Neural cell (in vitro differentiated cells): ENCODE results near the gene BEND7. TPM values are rescaled to one million over a fixed set of nuclear protein-coding genes. Genes with fewer than 3 reads are reported as not detected.

Source experiments
- H2AFZ ChIP-seq: fragments of 200-600, 300-800 bp; sonication (generic), shearing (Covaris generic); 2 replicates; pipeline ENCODE4 v1.6.0; 2014; ENCODE audit warnings: low read depth, mild to moderate bottlenecking, antibody characterized with exemption, low read length, moderate library complexity
- H3F3A ChIP-seq: fragments of 200-600 bp; shearing (Covaris generic); 2 replicates; pipeline ENCODE4 v1.6.1; 2016; ENCODE audit warnings: mild to moderate bottlenecking, moderate library complexity, mixed read lengths, antibody characterized with exemption, low read length; ENCODE audit not compliant: insufficient read depth, poor library complexity, severe bottlenecking
- H3K27ac ChIP-seq: fragments of 200-600, 300-800 bp; sonication (generic), shearing (Covaris generic); 2 replicates; pipeline ENCODE4 v1.5.1; 2014; ENCODE audit warnings: mild to moderate bottlenecking, low read length, moderate library complexity
- H3K27me3 ChIP-seq: fragments of 300-800, 200-600 bp; sonication (generic), shearing (Covaris generic); 2 replicates; pipeline ENCODE4 v1.6.0; 2014; ENCODE audit warnings: mild to moderate bottlenecking, low read depth, low read length, moderate library complexity; ENCODE audit not compliant: insufficient read depth
- H3K36me3 ChIP-seq: fragments of 300-800, 200-600 bp; sonication (generic), shearing (Covaris generic); 2 replicates; pipeline ENCODE4 v1.5.1; 2014; ENCODE audit warnings: mild to moderate bottlenecking, antibody characterized with exemption, low read length, moderate library complexity; ENCODE audit not compliant: insufficient read depth
- H3K4me2 ChIP-seq: fragments of 300-800, 200-600 bp; sonication (generic), shearing (Covaris generic); 2 replicates; pipeline ENCODE4 v1.6.0; 2014; ENCODE audit warnings: mild to moderate bottlenecking, low read length
- H3K4me3 ChIP-seq: fragments of 300-800, 200-600 bp; sonication (generic), shearing (Covaris generic); 2 replicates; pipeline ENCODE4 v1.5.1; 2014; ENCODE audit warnings: mild to moderate bottlenecking, low read length, moderate library complexity
- H3K79me2 ChIP-seq: fragments of 200-600 bp; shearing (Covaris generic); replicated peaks from 2 replicates; pipeline ENCODE4 v1.6.0; 2014; ENCODE audit warnings: mild to moderate bottlenecking, low read length, moderate library complexity; ENCODE audit not compliant: insufficient read depth
- H3K9ac ChIP-seq: fragments of 300-800, 200-600 bp; sonication (generic), shearing (Covaris generic); 2 replicates; pipeline ENCODE4 v1.6.1; 2016; ENCODE audit warnings: mild to moderate bottlenecking, low read length, mixed read lengths
- H3K9me2 ChIP-seq: fragments of 200-600 bp; shearing (Covaris generic); 2 replicates; pipeline ENCODE4 v1.6.1; 2016; ENCODE audit warnings: mild to moderate bottlenecking, low read length, mixed read lengths; ENCODE audit not compliant: insufficient read depth
- H3K9me3 ChIP-seq: fragments of 200-600, 300-800 bp; sonication (generic), shearing (Covaris generic); 2 replicates; pipeline ENCODE4 v1.6.1; 2016; ENCODE audit warnings: mild to moderate bottlenecking, mixed run types, low read length, moderate library complexity, mixed read lengths
- H4K20me1 ChIP-seq: fragments of 200-600 bp; shearing (Covaris generic); 2 replicates; pipeline ENCODE4 v1.6.1; 2016; ENCODE audit warnings: mild to moderate bottlenecking, mixed run types; ENCODE audit not compliant: insufficient read depth
- EP300 ChIP-seq: fragments of 450-650 bp; conservative IDR thresholded peaks from 2 replicates; pipeline ENCODE4 v1.6.1; 2014; ENCODE audit warnings: antibody characterized with exemption, mild to moderate bottlenecking, moderate library complexity; ENCODE audit not compliant: poor library complexity, severe bottlenecking
- EZH2 ChIP-seq: fragments of 200-600, 300-800 bp; shearing (Covaris generic), sonication (generic); IDR thresholded peaks from 2 replicates; pipeline ENCODE4 v1.6.1; 2014; ENCODE audit warnings: antibody characterized with exemption, low read length, borderline replicate concordance, mild to moderate bottlenecking; ENCODE audit not compliant: insufficient read depth, poor library complexity, severe bottlenecking
- MXI1 ChIP-seq: fragments of 450-650 bp; conservative IDR thresholded peaks from 2 replicates; pipeline ENCODE4 v1.6.1; 2014; ENCODE audit warnings: antibody characterized with exemption, mild to moderate bottlenecking; ENCODE audit not compliant: poor library complexity, severe bottlenecking
- POLR2AphosphoS5 ChIP-seq: IDR thresholded peaks from 2 replicates; pipeline ENCODE4 v1.6.1; 2012
- RAD21 ChIP-seq: fragments of 450-650 bp; conservative IDR thresholded peaks from 2 replicates; pipeline ENCODE4 v1.6.1; 2014; ENCODE audit warnings: antibody characterized with exemption, mild to moderate bottlenecking, moderate library complexity
- SMC3 ChIP-seq: fragments of 450-650 bp; conservative IDR thresholded peaks from 2 replicates; pipeline ENCODE4 v1.6.1; 2014; ENCODE audit warnings: antibody characterized with exemption, mild to moderate bottlenecking, moderate library complexity; ENCODE audit not compliant: poor library complexity
- TAF1 ChIP-seq: IDR thresholded peaks from 2 replicates; pipeline ENCODE4 v1.6.1; 2012; ENCODE audit warnings: low read depth
- polyA plus RNA-seq: library from polyadenylated mRNA; depleted of rRNA; stranded (reverse); fragments of >200 nt; gene quantifications from 2 replicates; pipeline ENCODE4 v1.2.3, GENCODE V29; 2014
- TF ChIP-seq, protein P1 (sequence below): fragments of 450-650 bp; IDR thresholded peaks from 2 replicates; pipeline ENCODE4 v1.5.1; 2014; ENCODE audit warnings: antibody characterized with exemption, mild to moderate bottlenecking, moderate library complexity; ENCODE audit not compliant: poor library complexity, severe bottlenecking
- TF ChIP-seq, protein P2 (sequence below): IDR thresholded peaks from 2 replicates; pipeline ENCODE4 v1.6.1; 2012; ENCODE audit warnings: borderline replicate concordance

Gene BEND7
- polyA plus RNA-seq, 1 donor from 2014 or later = 5.1 TPM

DNA sequence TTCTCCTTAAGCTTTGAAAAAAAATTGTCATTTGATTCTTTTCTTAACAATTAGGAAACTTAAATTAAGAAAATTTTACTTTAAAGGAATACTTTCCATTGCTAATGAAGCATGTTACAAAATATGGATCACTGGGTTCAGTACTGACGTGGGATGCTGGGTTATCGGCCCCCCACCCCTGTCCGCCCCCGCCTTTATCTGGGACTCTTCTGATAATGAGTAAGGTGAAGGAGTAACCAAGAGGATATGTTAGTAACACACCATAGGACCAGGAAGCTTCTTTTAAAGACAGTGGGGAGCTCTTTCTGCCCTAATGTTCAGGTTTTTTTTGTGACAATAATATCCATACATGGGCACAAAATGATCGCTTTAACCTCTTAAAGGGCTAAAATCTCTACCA is 29.7 kb downstream of the BEND7 start:
- no peaks in the 10 kb centered on the region for H3K27me3 ChIP-seq
- H3K27ac ChIP-seq = no peak overlapping the region
- H3F3A ChIP-seq = no peaks in the 10 kb centered on the region
- H3K9me3 ChIP-seq = no peaks in the 10 kb centered on the region
- no peak overlapping the region for H3K4me2 ChIP-seq
- H4K20me1 ChIP-seq = no peaks in the 10 kb centered on the region
- no peaks in the 10 kb centered on the region for H3K36me3 ChIP-seq
- no peak for TF ChIP-seq SMC3
- TF ChIP-seq, protein P1, sequence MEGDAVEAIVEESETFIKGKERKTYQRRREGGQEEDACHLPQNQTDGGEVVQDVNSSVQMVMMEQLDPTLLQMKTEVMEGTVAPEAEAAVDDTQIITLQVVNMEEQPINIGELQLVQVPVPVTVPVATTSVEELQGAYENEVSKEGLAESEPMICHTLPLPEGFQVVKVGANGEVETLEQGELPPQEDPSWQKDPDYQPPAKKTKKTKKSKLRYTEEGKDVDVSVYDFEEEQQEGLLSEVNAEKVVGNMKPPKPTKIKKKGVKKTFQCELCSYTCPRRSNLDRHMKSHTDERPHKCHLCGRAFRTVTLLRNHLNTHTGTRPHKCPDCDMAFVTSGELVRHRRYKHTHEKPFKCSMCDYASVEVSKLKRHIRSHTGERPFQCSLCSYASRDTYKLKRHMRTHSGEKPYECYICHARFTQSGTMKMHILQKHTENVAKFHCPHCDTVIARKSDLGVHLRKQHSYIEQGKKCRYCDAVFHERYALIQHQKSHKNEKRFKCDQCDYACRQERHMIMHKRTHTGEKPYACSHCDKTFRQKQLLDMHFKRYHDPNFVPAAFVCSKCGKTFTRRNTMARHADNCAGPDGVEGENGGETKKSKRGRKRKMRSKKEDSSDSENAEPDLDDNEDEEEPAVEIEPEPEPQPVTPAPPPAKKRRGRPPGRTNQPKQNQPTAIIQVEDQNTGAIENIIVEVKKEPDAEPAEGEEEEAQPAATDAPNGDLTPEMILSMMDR = no peak
- TF ChIP-seq EZH2 = no peak
- TF ChIP-seq, protein P2, sequence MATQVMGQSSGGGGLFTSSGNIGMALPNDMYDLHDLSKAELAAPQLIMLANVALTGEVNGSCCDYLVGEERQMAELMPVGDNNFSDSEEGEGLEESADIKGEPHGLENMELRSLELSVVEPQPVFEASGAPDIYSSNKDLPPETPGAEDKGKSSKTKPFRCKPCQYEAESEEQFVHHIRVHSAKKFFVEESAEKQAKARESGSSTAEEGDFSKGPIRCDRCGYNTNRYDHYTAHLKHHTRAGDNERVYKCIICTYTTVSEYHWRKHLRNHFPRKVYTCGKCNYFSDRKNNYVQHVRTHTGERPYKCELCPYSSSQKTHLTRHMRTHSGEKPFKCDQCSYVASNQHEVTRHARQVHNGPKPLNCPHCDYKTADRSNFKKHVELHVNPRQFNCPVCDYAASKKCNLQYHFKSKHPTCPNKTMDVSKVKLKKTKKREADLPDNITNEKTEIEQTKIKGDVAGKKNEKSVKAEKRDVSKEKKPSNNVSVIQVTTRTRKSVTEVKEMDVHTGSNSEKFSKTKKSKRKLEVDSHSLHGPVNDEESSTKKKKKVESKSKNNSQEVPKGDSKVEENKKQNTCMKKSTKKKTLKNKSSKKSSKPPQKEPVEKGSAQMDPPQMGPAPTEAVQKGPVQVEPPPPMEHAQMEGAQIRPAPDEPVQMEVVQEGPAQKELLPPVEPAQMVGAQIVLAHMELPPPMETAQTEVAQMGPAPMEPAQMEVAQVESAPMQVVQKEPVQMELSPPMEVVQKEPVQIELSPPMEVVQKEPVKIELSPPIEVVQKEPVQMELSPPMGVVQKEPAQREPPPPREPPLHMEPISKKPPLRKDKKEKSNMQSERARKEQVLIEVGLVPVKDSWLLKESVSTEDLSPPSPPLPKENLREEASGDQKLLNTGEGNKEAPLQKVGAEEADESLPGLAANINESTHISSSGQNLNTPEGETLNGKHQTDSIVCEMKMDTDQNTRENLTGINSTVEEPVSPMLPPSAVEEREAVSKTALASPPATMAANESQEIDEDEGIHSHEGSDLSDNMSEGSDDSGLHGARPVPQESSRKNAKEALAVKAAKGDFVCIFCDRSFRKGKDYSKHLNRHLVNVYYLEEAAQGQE = no peak
- no peak for TF ChIP-seq POLR2AphosphoS5
- TF ChIP-seq EP300 = no peak
- no peak for TF ChIP-seq TAF1
- TF ChIP-seq RAD21 = no peak
- no peak for TF ChIP-seq MXI1
- H3K79me2 ChIP-seq = no peaks in the 10 kb centered on the region
- no peaks in the 10 kb centered on the region for H3K9me2 ChIP-seq
- H3K9ac ChIP-seq = no peak overlapping the region
- no peak overlapping the region for H2AFZ ChIP-seq
- no peak overlapping the region for H3K4me3 ChIP-seq

DNA sequence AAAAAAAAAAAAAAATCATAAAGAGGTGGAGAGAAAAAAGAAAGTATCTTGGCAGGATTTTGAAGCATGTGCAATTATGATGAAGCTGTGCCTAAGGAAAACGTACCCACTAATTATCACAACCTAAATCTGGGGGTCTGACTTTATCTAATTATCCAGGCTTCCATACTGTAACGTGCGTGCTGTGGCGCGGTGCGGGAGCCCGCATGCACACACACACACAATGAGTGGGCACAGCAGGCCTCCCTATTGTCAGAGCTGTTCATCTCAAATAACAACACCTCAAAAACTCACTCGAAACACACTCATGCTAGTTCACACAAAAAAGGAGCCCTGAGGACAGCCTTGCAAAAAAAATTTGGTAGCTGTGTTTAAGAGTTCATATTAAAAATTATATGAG is 31.9 kb downstream of the BEND7 start:
- Histone ChIP-seq H4K20me1 (no peaks in the 10 kb centered on the region), H3K9me2 (no peaks in the 10 kb centered on the region), H3K27ac (no peak overlapping the region), H3K4me2 (no peak overlapping the region), H3K79me2 (no peaks in the 10 kb centered on the region), H3K9ac (no peak overlapping the region), H3F3A (no peaks in the 10 kb centered on the region), H2AFZ (no peak overlapping the region), H3K27me3 (no peaks in the 10 kb centered on the region), H3K9me3 (no peaks in the 10 kb centered on the region), H3K4me3 (no peak overlapping the region), H3K36me3 (no peaks in the 10 kb centered on the region)
- TF ChIP-seq, protein P2 = no peak
- TF ChIP-seq MXI1 = no peak
- no peak for TF ChIP-seq RAD21
- TF ChIP-seq POLR2AphosphoS5 = no peak
- TF ChIP-seq EZH2 = no peak
- TF ChIP-seq EP300 = no peak
- TF ChIP-seq SMC3 = no peak
- no peak for TF ChIP-seq TAF1
- TF ChIP-seq, protein P1 = no peak
